HepG2 (cell line): ENCODE measurements around the gene DENND4B. TPM values are rescaled to one million over a fixed set of nuclear protein-coding genes. Genes with fewer than 3 reads are reported as not detected.

Experiments used
- ATAC-seq: fragments of 200-7000 bp; cut with Tn5 transposase; 3 replicates; pipeline ENCODE4 v1.9.1; 2020; ENCODE audit warnings: mild to moderate bottlenecking, moderate library complexity
- BruUV-seq: library from RNA; stranded (reverse); fragments of 400-500 nt; replicated peaks from 2 replicates; lab custom pipeline; 2021; lab: Mats Ljungman, UMichigan
- CTCF ChIA-PET: fragments of 300-600 bp; formaldehyde crosslinking; extraction: SDS; loops from one replicate; lab custom pipeline; 2021; ENCODE audit warnings: low total read pairs, inconsistent platforms, low intra/inter-chr PET ratio; lab: Yijun Ruan, JAX
- POLR2A ChIA-PET: fragments of 350-600 bp; sonication (Branson Sonifier 250); formaldehyde crosslinking; loops from one replicate; lab custom pipeline; 2020; ENCODE audit warnings: antibody characterized with exemption, inconsistent platforms; lab: Yijun Ruan, JAX
- DNase-seq: peaks from one replicate; pipeline ENCODE4 v3.0.0-alpha.2; 2015; ENCODE audit warnings: low spot score
- FAIRE-seq: peaks from 3 replicates; lab custom pipeline; 2011; peaks lifted over from hg19 to GRCh38; lab: Jason Lieb, UNC
- H2AFZ ChIP-seq: one replicate; pipeline ENCODE4 v1.6.1; 2011; ENCODE audit warnings: low read length, inconsistent platforms
- H3K27ac ChIP-seq: fragments of 300-600 bp; 3 replicates; pipeline ENCODE4 v1.8.0; 2011; ENCODE audit warnings: mixed run types, mild to moderate bottlenecking, mixed read lengths, low read length, inconsistent platforms; ENCODE audit not compliant: insufficient read depth; ENCODE audit errors: extremely low read length
- H3K27me3 ChIP-seq, 2 experiments: fragments of 200-600 bp in 1 of 2; 2 replicates in 1 of 2; 3 replicates in 1 of 2; pipeline versions ENCODE4 v1.6.0 to v1.8.0; 2011; ENCODE audit warnings: low read length in 2 of 2, mild to moderate bottlenecking in 2 of 2, moderate library complexity in 2 of 2, inconsistent platforms in 1 of 2; ENCODE audit not compliant: insufficient read depth in 2 of 2, control insufficient read depth in 1 of 2
- H3K36me3 ChIP-seq, 2 experiments: fragments of 200-600 bp in 1 of 2; replicated peaks in 1 of 2; 2 replicates in 1 of 2; 3 replicates in 1 of 2; pipeline versions ENCODE4 v1.5.1 to v1.8.0; 2011; ENCODE audit warnings: low read length in 2 of 2, inconsistent platforms in 1 of 2; ENCODE audit not compliant: insufficient read depth in 2 of 2, control insufficient read depth in 1 of 2
- H3K4me1 ChIP-seq: 2 replicates; pipeline ENCODE4 v1.5.1; 2012; ENCODE audit warnings: low read length, inconsistent platforms; ENCODE audit not compliant: insufficient read depth
- H3K4me2 ChIP-seq: 2 replicates; pipeline ENCODE4 v1.6.0; 2011; ENCODE audit warnings: low read depth, low read length, inconsistent platforms
- H3K4me3 ChIP-seq, 3 experiments: fragments of 200-600 bp in 1 of 3; sonication (generic), shearing (Covaris generic) in 1 of 3; replicated peaks in 1 of 3; 2 replicates each; pipeline ENCODE4 v1.5.1; 2011 to 2016; ENCODE audit warnings: low read length in 3 of 3, inconsistent platforms in 2 of 3, low read depth in 2 of 3, mild to moderate bottlenecking in 2 of 3, control low read depth in 1 of 3, mixed read lengths in 1 of 3; ENCODE audit not compliant: insufficient read depth in 1 of 3
- H3K79me2 ChIP-seq: one replicate; pipeline ENCODE4 v1.6.1; 2011; ENCODE audit warnings: low read length, inconsistent platforms; ENCODE audit not compliant: insufficient read depth
- H3K9ac ChIP-seq: 2 replicates; pipeline ENCODE4 v1.6.0; 2011; ENCODE audit warnings: mild to moderate bottlenecking, low read depth, low read length, inconsistent platforms; ENCODE audit not compliant: insufficient read depth
- H3K9me3 ChIP-seq: 2 replicates; pipeline ENCODE4 v1.5.1; 2012; ENCODE audit warnings: mild to moderate bottlenecking, low read length
- H4K20me1 ChIP-seq: 2 replicates; pipeline ENCODE4 v1.6.0; 2011; ENCODE audit warnings: inconsistent platforms, mild to moderate bottlenecking, low read length, moderate library complexity; ENCODE audit not compliant: insufficient read depth
- CBX1 ChIP-seq: IDR thresholded peaks from one replicate; pipeline ENCODE4 v1.6.1; 2016; ENCODE audit warnings: antibody characterized with exemption, low read depth
- LRRFIP1 ChIP-seq: sonication (generic); formaldehyde crosslinking; conservative IDR thresholded peaks from 2 replicates; pipeline ENCODE4 v1.4.0; 2020; ENCODE audit warnings: missing genetic modification reagents
- TARDBP ChIP-seq: sonication (generic); formaldehyde crosslinking; IDR thresholded peaks from 2 replicates; pipeline ENCODE4 v1.8.0; 2022; ENCODE audit warnings: mild to moderate bottlenecking, missing genetic modification reagents
- U2AF2 ChIP-seq: fragments of 200-400 bp; formaldehyde crosslinking; IDR thresholded peaks from 2 replicates; pipeline ENCODE4 v1.6.1; 2017; ENCODE audit warnings: low read depth, mild to moderate bottlenecking, low read length
- ZC3H13 ChIP-seq: sonication (generic); formaldehyde crosslinking; IDR thresholded peaks from 2 replicates; pipeline ENCODE4 v1.8.1; 2023; ENCODE audit warnings: mild to moderate bottlenecking, missing genetic modification reagents, moderate library complexity
- ZNF512B ChIP-seq: sonication (generic); formaldehyde crosslinking; IDR thresholded peaks from 2 replicates; pipeline ENCODE4 v1.5.1; 2020; ENCODE audit warnings: missing genetic modification reagents, mild to moderate bottlenecking, borderline replicate concordance
- ZNF556 ChIP-seq: sonication (generic); formaldehyde crosslinking; IDR thresholded peaks from 2 replicates; pipeline ENCODE4 v1.4.0; 2020; ENCODE audit warnings: mild to moderate bottlenecking, missing genetic modification reagents, borderline replicate concordance
- ZNF687 ChIP-seq: sonication (generic); formaldehyde crosslinking; IDR thresholded peaks from 2 replicates; pipeline ENCODE4 v1.5.1; 2020; ENCODE audit warnings: mild to moderate bottlenecking, missing genetic modification reagents, moderate library complexity
- ZNF691 ChIP-seq: sonication (generic); formaldehyde crosslinking; IDR thresholded peaks from 2 replicates; pipeline ENCODE4 v1.4.0; 2020; ENCODE audit warnings: missing genetic modification reagents, low read depth, mild to moderate bottlenecking, borderline replicate concordance
- ZNF709 ChIP-seq: sonication (generic); formaldehyde crosslinking; IDR thresholded peaks from 2 replicates; pipeline ENCODE4 v1.5.0; 2020; ENCODE audit warnings: mild to moderate bottlenecking, missing genetic modification reagents
- ZSCAN25 ChIP-seq: sonication (generic); formaldehyde crosslinking; IDR thresholded peaks from 2 replicates; pipeline ENCODE4 v1.8.0; 2022; ENCODE audit warnings: mild to moderate bottlenecking, missing genetic modification reagents
- WGBS: methylation state at CpG from one replicate; pipeline ENCODE4 v1.1.6; 2017; ENCODE audit warnings: low lambda C conversion rate; 5-methylcytosine and 5-hydroxymethylcytosine counted together
- in situ Hi-C: cut with HindIII; loops from 2 replicates; pipeline ENCODE4 v1.10.0; 2017; ENCODE audit warnings: low pct_unique_long_range_greater_than_20kb; ENCODE audit not compliant: extremely low pct_ligation_motif_present
- intact Hi-C: fragments of 100-400 bp; cut with micrococcal nuclease; formaldehyde crosslinking; loops from one replicate; pipeline ENCODE4 v1.10.0; 2022; ENCODE audit not compliant: unreplicated experiment
- polyA plus RNA-seq, 8 experiments: library from polyadenylated mRNA; depleted of rRNA in 3 of 8; stranded (reverse) in 7 of 8; unstranded in 1 of 8; fragments of >200 nt; fragmentation: Illumina TruSeq in 4 of 8; extraction: Trizol in 4 of 8; gene quantifications; 2 replicates each; pipeline versions ENCODE4 v1.2.1 to v1.2.3, GENCODE V29; 2011 to 2016; ENCODE audit warnings: low read depth in 4 of 8, missing spikeins in 1 of 8, mixed read lengths in 1 of 8; ENCODE audit not compliant: insufficient read depth in 1 of 8
- total RNA-seq, 5 experiments: library from RNA; depleted of rRNA; stranded (reverse); fragments of >200 nt; fragmentation: Illumina TruSeq; extraction: Trizol; gene quantifications; 2 replicates each; pipeline ENCODE4 v1.2.3, GENCODE V29; 2016; ENCODE audit warnings: low read depth in 1 of 5

Gene DENND4B
- total and polyA plus RNA-seq, 2 of the 13 experiments (the other 11 are each of a cell fraction or from before 2014, with no cell fraction given): 15.1 to 20.3 TPM

GRCh38 chr1:153962088-153963029, 15.8 kb upstream of the DENND4B start:
- in situ Hi-C loops: no loop called here
- DNase-seq (peak; percentile 26), FAIRE-seq (no peak), ATAC-seq (peak; percentile 0; the same call in 1 of the 3 replicates)
- Histone ChIP-seq H3K27ac (peak overlapping the region; percentile 79), H3K4me2 (peak overlapping the region; percentile 98), H3K4me1 (peaks cover 48% of the 10 kb centered on the region), H3K9ac (peak overlapping the region; percentile 89), H3K4me3 (peak overlapping the region; percentile 85 to 92 (median 90)), H3K79me2 (peaks cover 35% of the 10 kb centered on the region), H3K9me3 (no peaks in the 10 kb centered on the region), H3K36me3 (peaks cover 0 to 13% of the 10 kb centered on the region in 2 experiments; a peak in 1 of 5 replicates), H2AFZ (no peak overlapping the region), H4K20me1 (no peaks in the 10 kb centered on the region), H3K27me3 (peaks cover 0 to 6% of the 10 kb centered on the region in 2 experiments; a peak in 1 of 5 replicates)
- ChIA-PET POLR2A (interaction anchor here (1.0 to 10.0 kb wide), 8 partner anchors 9 to 257 kb away, joined by 4 to 209 read pairs (median 22); partner anchors contain the start of genes DENND4B, GATAD2B, JTB and RAB13), CTCF (no interaction called here)
- WGBS: 52% methylated on average over 14 of the region's 16 CpGs
- BruUV-seq: no TSS peak
- intact Hi-C loops: no loop called here
- TF ChIP-seq ZSCAN25 (CRISPR knock-in tag): peak; percentile 70; the same call in 1 of the 2 replicates
- TF ChIP-seq ZNF556 (CRISPR knock-in tag): no peak
- 0 out of 2 replicates have a peak, but pooled peaks have one; percentile 28 for TF ChIP-seq ZC3H13
- 0 out of 2 replicates have a peak, but pooled peaks have one; percentile 34 for TF ChIP-seq ZNF691 (CRISPR knock-in tag)
- no peak for TF ChIP-seq CBX1
- TF ChIP-seq ZNF687: peak; percentile 50
- TF ChIP-seq ZNF512B (CRISPR knock-in tag): no peak
- TF ChIP-seq ZNF709 (CRISPR knock-in tag): no peak
- TF ChIP-seq U2AF2: no peak
- no peak for TF ChIP-seq LRRFIP1 (CRISPR knock-in tag)
- 0 out of 2 replicates have a peak, but pooled peaks have one; percentile 7 for TF ChIP-seq TARDBP
